Spleen (tissue), 11 donors: ENCODE data around the gene TRIM69. TPM values are rescaled to one million over a fixed set of nuclear protein-coding genes. Genes with fewer than 3 reads are reported as not detected.
"Not testable (repeated sequence)": the region's sequence is repeated elsewhere in the genome, so short reads cannot be mapped to it uniquely, and the experiment has no call there.

ENCODE experiments used
- DNase-seq: peaks from one replicate; pipeline ENCODE4 v3.0.0-alpha.2; 2020
- H3K27ac ChIP-seq, 8 donors: fragments of 200-600 bp; sonication (generic) in 7 of 8; 1 replicate in 4 of 8; 2 replicates in 4 of 8; pipeline versions ENCODE4 v1.5.0 to v1.8.0; 2016 to 2021; ENCODE audit warnings: inconsistent platforms in 4 of 8, mild to moderate bottlenecking in 4 of 8, moderate library complexity in 1 of 8
- H3K27me3 ChIP-seq, 7 donors: fragments of 200-600 bp; sonication (generic) in 6 of 7; replicated peaks in 1 of 7; 1 replicate in 4 of 7; 2 replicates in 3 of 7; pipeline versions ENCODE4 v1.5.0 to v1.8.0; 2016 to 2021; ENCODE audit warnings: inconsistent platforms in 3 of 7, mild to moderate bottlenecking in 1 of 7
- H3K36me3 ChIP-seq, 6 donors: fragments of 200-600 bp; sonication (generic) in 5 of 6; 1 replicate in 4 of 6; 2 replicates in 2 of 6; pipeline versions ENCODE4 v1.5.0 to v1.8.0; 2016 to 2021; ENCODE audit warnings: inconsistent platforms in 2 of 6
- H3K4me1 ChIP-seq, 6 donors: fragments of 200-600 bp; sonication (generic) in 5 of 6; 1 replicate in 3 of 6; 2 replicates in 3 of 6; pipeline versions ENCODE4 v1.5.0 to v1.8.0; 2016 to 2021; ENCODE audit warnings: inconsistent platforms in 3 of 6
- H3K4me3 ChIP-seq, 8 donors: fragments of 200-600 bp; sonication (generic) in 7 of 8; 1 replicate in 4 of 8; 2 replicates in 4 of 8; pipeline versions ENCODE4 v1.5.0 to v1.8.0; 2016 to 2021; ENCODE audit warnings: inconsistent platforms in 4 of 8, mild to moderate bottlenecking in 4 of 8, moderate library complexity in 2 of 8
- H3K9me3 ChIP-seq, 8 donors: fragments of 200-600 bp; sonication (generic) in 7 of 8; 1 replicate in 4 of 8; 2 replicates in 4 of 8; pipeline versions ENCODE4 v1.5.0 to v1.8.0; 2016 to 2021; ENCODE audit warnings: inconsistent platforms in 4 of 8
- POLR2A ChIP-seq, 3 donors: fragments of 450-650 bp; IDR thresholded peaks; one replicate each; pipeline ENCODE4 v1.5.1; 2017; ENCODE audit warnings: antibody characterized with exemption in 3 of 3, mild to moderate bottlenecking in 1 of 3
- POLR2AphosphoS5 ChIP-seq, 3 donors: sonication (generic); formaldehyde crosslinking; IDR thresholded peaks; one replicate each; pipeline ENCODE4 v1.5.1; 2017; ENCODE audit warnings: antibody characterized with exemption in 3 of 3
- WGBS, 5 donors: extraction: QIAGEN DNeasy Blood & Tissue Kit in 3 of 5; methylation state at CpG; one replicate each; pipeline versions ENCODE4 v1.1.5 to v1.1.7; 2013 to 2018; 5-methylcytosine and 5-hydroxymethylcytosine counted together
- intact Hi-C: fragments of 100-400 bp; cut with DNase I; formaldehyde crosslinking; loops from one replicate; pipeline ENCODE4 v1.15.0; 2023; ENCODE audit warnings: low total_unique reads
- polyA plus RNA-seq, 3 donors: library from polyadenylated mRNA; stranded (reverse); fragments of 200-250 nt; gene quantifications; one replicate each; pipeline ENCODE4 v1.2.1, GENCODE V29; 2013
- total RNA-seq, 7 donors: library from RNA; depleted of rRNA in 3 of 7; stranded (reverse); fragments of >200 nt in 3 of 7; fragmentation: NEBNext Ultra II Directional in 4 of 7; extraction: Animal tissue kit (Norgen Biotek cat#: 25700) in 4 of 7; gene quantifications; one replicate each; pipeline versions ENCODE4 v1.1.0 to v1.2.1, GENCODE V29; 2016 to 2021
- TF ChIP-seq, protein P1 (sequence below), 11 experiments: fragments of 200-600 bp in 7 of 11; fragments of 450-650 bp in 4 of 11; sonication (generic) in 4 of 11; IDR thresholded peaks in 8 of 11; conservative IDR thresholded peaks in 3 of 11; 1 replicate in 7 of 11; 2 replicates in 4 of 11; pipeline versions ENCODE4 v1.4.0 to v1.8.0; 2016 to 2021; ENCODE audit warnings: antibody characterized with exemption in 11 of 11, inconsistent platforms in 4 of 11, mild to moderate bottlenecking in 1 of 11
- donor health status: healthy with polysubstance abuse.
- donor health status: DM: no; HTN: no; CAD: no; lungs with moderate emphysema.
- donor health status: DM: no; HTN: no; CAD: no.
- donor health status: Bipolar disorder and iron deficiency.
- donor health status: healthy.
- donor health status: DM: no; HTN: no; CAD: no.
- donor health status: DM: yes; HTN: yes; CAD: no.

The TRIM69 gene
- total and polyA plus RNA-seq, 10 donors: 16.4 to 54.9 (median 44.7) TPM

DNA sequence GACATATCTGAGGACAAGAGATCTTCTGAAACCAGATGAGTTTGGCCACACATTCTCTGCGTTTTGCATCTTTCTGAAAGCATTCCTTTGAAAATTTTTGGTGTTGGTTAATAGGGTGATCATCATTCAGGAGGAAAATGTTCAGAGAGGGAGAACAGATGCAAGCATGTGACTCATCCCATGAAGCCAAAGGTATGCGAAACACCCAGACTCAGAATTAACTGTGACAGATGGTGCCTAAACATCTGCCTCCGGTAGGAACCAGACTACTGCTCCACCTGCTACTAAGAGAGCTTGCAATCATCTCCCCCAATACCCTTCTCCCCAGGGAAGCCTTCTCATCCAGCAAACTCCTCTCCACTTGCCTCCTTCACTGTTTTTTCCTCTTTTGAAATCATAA lies 46.2 kb downstream of the TRIM69 start:
- Histone ChIP-seq H3K9me3 (no peaks in the 10 kb centered on the region), H3K27me3 (no peaks in the 10 kb centered on the region), H3K4me3 (no peak overlapping the region)

DNA sequence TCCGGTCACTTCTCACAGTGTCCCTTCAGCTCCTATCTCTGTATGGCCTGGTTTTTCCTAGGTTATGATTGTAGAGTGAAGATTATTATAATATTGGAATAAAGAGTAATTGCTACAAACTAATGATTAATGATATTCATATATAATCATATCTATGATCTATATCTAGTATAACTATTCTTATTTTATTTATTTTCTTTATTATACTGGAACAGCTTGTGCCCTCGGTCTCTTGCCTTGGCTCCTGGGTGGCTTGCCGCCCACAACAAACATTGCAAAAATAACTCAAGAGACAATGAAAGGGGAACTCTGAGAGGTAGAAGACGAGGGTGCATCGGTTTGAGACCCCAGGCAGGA lies 48.6 kb downstream of the TRIM69 start:
- WGBS, 5 donors: 50 to 59% (median 55%) methylated on average over 5 of the region's 5 CpGs
- Histone ChIP-seq H3K4me3 (peak overlapping the region; percentile 52 to 88 (median 62)), H3K4me1 (peaks cover 0 to 15% (median 9%) of the 10 kb centered on the region in 6 donors), H3K27ac (peak overlapping the region; percentile 88 to 99 (median 96))
- H3K27me3 ChIP-seq, intact Hi-C loops, DNase-seq, H3K9me3 ChIP-seq, H3K36me3 ChIP-seq: not testable (repeated sequence)
- TF ChIP-seq, protein P1, sequence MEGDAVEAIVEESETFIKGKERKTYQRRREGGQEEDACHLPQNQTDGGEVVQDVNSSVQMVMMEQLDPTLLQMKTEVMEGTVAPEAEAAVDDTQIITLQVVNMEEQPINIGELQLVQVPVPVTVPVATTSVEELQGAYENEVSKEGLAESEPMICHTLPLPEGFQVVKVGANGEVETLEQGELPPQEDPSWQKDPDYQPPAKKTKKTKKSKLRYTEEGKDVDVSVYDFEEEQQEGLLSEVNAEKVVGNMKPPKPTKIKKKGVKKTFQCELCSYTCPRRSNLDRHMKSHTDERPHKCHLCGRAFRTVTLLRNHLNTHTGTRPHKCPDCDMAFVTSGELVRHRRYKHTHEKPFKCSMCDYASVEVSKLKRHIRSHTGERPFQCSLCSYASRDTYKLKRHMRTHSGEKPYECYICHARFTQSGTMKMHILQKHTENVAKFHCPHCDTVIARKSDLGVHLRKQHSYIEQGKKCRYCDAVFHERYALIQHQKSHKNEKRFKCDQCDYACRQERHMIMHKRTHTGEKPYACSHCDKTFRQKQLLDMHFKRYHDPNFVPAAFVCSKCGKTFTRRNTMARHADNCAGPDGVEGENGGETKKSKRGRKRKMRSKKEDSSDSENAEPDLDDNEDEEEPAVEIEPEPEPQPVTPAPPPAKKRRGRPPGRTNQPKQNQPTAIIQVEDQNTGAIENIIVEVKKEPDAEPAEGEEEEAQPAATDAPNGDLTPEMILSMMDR (IDR thresholded peaks at IDR 0.05 in 8 of 11, conservative IDR thresholded peaks at IDR 0.05 in 3 of 11): peak in 5 of 11 experiments; percentile 12 to 65 (median 53)

More for the DNA sequence above, 46.2 kb downstream of the TRIM69 start:
- no peak for DNase-seq
- Histone ChIP-seq H3K4me1 (peaks cover 0 to 15% (median 9%) of the 10 kb centered on the region in 6 donors), H3K36me3 (no peaks in the 10 kb centered on the region), H3K27ac (no peak overlapping the region)
- no peak for TF ChIP-seq POLR2AphosphoS5 (IDR thresholded peaks at IDR 0.05)
- no peak for TF ChIP-seq POLR2A (IDR thresholded peaks at IDR 0.05)
- TF ChIP-seq, protein P1 (IDR thresholded peaks at IDR 0.05 in 8 of 11, conservative IDR thresholded peaks at IDR 0.05 in 3 of 11): no peak
- WGBS, 5 donors: 67 to 96% (median 93%) methylated on average over 3 of the region's 3 CpGs
- intact Hi-C loops: no loop called here

DNA sequence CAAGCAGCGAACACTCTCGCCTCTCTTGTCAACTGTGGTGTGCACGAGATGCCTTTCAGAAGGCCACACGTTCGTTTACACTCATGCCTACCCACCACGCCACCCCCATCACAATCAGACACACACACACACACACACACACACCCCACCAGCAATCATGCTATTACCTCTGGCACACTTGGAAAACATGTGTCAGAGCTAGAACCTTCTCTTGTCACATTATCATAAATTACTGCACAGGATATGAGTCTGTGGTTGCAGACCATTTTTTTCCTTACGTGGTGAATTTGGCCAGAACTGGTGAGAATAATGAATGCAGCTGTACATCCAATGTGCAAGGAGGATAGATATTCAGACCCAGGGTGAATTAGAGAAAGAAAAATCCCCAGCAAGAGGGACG lies 52.4 kb downstream of the TRIM69 start:
- TF ChIP-seq POLR2AphosphoS5 (IDR thresholded peaks at IDR 0.05) (no peak), POLR2A (IDR thresholded peaks at IDR 0.05) (no peak)
- TF ChIP-seq, protein P1 (IDR thresholded peaks at IDR 0.05 in 8 of 11, conservative IDR thresholded peaks at IDR 0.05 in 3 of 11): no peak
- H3K9me3 ChIP-seq: no peaks in the 10 kb centered on the region
- H3K4me1 ChIP-seq: peaks cover 0 to 12% (median 7%) of the 10 kb centered on the region in 6 donors
- intact Hi-C loops: no loop called here
- DNase-seq: no peak
- no peaks in the 10 kb centered on the region for H3K27me3 ChIP-seq
- WGBS, 5 donors: 37 to 50% (median 45%) methylated on average over 8 of the region's 8 CpGs
- no peaks in the 10 kb centered on the region for H3K36me3 ChIP-seq
- no peak overlapping the region for H3K4me3 ChIP-seq
- H3K27ac ChIP-seq: peak overlapping the region in 1 of 8 donors; percentile 48

DNA sequence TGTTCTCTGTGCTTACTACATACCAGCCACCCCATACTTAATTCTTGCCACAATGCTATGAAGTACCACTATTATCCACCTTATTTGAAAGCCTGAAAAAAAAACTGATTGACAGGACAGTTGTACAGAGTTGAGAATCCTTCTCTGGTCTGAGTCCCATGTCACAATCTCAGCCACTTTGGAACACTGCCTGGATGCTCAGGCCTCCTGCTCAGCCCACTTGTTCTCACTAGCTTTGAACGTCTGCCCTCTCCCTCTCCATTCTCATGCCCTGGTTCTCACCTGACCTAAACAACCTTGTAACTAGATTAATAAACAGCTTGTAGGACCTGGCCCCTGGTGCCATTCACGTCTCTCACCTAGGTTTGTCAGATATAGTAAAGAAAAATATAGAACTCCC lies 53.9 kb downstream of the TRIM69 start:
- TF ChIP-seq POLR2A (IDR thresholded peaks at IDR 0.05) (no peak), POLR2AphosphoS5 (IDR thresholded peaks at IDR 0.05) (no peak)
- TF ChIP-seq, protein P1 (IDR thresholded peaks at IDR 0.05 in 8 of 11, conservative IDR thresholded peaks at IDR 0.05 in 3 of 11): no peak
- DNase-seq: no peak
- 75 to 89% (median 76%) methylated on average over 2 of the region's 2 CpGs for WGBS, 5 donors
- no peak overlapping the region for H3K27ac ChIP-seq
- no peak overlapping the region for H3K4me3 ChIP-seq
- intact Hi-C loops: no loop called here
- no peaks in the 10 kb centered on the region for H3K36me3 ChIP-seq
- peaks cover 0 to under 1% (median 0%) of the 10 kb centered on the region in 6 donors for H3K4me1 ChIP-seq
- H3K9me3 ChIP-seq: no peaks in the 10 kb centered on the region
- no peaks in the 10 kb centered on the region for H3K27me3 ChIP-seq
